ENCODE results near the gene IKBKE.
"Not testable (repeated sequence)": the region's sequence is repeated elsewhere in the genome, so short reads cannot be mapped to it uniquely, and the experiment has no call there.

The IKBKE gene

DNA sequence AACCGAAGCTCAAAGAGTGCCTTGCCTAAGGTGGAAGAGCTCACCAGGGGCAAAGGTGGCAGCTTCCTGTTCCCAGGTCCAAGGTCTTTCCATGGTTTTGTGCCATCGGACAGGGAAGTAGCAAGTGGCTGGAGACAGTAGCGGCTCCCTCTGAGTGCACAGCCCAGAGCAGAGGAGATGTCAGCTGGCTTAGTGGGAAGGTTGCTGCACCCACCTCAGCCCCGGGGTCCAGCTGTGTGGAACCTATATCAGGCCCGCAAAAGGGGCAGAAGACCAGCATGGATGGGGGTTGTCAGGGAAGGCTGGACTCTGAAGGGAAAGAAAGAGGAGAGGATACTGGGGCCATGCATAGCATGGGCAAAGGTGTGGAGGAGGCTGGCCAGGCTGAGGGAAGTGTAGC, 6.8 kb downstream of the IKBKE start:
- DNase-seq = no peak

DNA sequence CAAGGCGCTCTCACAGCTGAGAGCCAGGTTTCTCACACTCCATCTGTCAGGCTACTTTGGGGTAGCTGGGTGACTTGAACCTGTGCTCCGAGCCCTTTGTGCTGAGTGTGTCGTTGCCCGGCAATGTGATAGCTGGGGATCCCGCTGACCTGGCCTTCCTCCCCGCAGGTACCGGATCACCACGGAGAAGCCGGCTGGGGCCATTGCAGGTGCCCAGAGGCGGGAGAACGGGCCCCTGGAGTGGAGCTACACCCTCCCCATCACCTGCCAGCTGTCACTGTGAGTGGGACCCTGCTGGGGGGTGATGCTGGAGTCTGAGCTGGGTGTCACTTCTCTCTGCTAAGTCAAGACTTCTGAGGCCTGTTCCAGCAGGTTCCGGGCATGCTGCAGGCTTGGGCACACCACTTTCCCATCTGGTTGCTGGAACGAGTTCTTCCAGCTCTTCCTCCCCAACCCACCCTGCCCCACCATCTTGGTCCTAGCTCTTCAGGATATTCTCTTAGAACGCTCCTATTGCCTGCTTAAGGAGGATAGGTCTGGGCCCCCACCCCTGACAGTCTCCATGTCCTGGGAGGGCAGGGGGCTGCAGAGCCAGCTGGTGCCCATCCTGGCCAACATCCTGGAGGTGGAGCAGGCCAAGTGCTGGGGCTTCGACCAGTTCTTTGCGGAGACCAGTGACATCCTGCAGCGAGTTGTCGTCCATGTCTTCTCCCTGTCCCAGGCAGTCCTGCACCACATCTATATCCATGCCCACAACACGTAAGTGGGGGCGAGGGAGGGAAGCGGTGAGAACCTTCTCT, 7.5 kb downstream of the IKBKE start:
- no peak for DNase-seq

DNA sequence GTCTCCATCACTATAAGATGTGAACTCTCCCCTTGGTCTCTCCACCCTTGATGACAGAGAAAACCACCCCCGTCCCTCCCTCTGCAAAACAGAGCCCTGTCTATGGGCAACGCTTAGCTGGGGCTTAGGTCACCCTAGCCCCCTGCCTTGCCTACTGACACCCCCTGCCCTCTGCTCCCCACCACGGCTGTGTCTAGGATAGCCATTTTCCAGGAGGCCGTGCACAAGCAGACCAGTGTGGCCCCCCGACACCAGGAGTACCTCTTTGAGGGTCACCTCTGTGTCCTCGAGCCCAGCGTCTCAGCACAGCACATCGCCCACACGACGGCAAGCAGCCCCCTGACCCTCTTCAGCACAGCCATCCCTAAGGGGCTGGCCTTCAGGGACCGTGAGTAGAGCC, 8.5 kb downstream of the IKBKE start:
- no peak for DNase-seq

DNA sequence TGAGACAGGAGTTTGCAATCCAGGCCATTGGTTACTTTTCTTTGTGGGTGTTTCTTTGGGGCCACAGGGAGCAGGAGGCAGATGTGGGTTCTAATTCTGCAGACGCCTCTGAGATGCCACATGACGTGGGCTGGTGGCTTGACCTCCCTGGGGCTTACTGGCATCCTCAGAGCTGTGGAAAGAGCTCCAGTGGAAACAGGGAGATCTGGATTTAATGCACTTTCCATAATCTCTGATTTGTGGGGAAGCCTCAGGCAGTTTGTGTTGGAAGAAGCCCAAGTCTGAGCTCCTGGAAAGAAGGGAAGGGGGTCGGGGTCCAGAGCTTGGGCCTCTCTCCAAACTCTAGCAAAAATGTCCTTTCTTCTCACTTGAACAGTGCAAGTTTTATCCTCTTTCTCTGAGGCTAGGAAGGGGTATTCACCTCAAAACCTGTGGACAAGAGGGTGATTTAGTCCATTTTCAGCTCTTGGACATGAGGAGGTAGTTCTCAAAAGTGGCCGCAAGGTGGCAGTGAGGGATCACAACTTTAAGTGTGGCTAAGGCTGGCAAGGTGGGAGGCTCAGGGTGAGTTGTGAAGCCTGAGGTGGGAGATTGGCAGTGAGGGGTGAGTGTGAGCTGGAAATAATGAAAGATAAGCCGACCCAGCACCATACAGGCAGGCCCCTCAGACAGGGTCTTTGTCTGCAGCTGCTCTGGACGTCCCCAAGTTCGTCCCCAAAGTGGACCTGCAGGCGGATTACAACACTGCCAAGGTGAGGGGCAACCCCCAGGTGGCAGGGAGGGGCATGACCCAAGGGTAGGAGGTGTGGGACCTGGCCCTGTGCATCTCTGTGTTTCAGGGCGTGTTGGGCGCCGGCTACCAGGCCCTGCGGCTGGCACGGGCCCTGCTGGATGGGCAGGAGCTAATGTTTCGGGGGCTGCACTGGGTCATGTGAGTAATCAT, 9.2 kb downstream of the IKBKE start:
- DNase-seq = peak; percentile 66 to 67

DNA sequence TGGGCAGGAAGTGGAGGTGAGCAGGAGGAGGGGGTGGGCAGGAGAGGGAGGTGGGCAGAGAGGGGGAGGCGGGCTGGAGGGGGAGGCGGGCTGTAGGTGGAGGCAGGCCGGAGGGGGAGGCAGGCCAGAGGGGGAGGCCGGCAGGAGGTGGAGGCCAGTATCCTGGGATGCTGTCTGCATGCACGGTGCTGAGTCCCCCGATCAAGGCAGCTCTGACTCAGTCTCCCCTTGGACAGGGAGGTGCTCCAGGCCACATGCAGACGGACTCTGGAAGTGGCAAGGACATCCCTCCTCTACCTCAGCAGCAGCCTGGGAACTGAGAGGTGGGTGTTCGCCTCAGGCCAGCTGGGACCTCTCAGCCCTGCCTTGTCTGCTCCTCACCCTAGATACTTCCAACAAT, 9.9 kb downstream of the IKBKE start:
- DNase-seq = no peak

DNA sequence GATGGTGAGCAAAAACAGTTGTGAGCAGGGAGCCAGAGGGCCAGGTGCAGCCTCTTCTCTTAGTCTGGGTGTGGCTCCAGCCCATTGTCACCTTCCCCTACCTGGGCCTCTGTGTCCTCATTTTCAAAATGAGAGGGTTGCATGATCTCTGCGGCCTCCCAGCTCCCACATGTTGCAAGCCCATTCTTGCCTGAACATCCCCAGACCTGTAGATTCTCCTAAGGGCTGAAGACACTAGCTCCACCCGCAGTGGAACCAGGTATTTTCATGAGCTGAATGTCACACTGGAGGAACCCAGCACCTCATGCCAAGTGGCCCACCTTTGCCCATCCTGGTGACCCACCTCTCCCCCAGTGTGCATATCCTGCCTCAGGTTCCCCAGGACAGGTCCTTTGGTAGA, 12.3 kb downstream of the IKBKE start:
- no peak for DNase-seq

DNA sequence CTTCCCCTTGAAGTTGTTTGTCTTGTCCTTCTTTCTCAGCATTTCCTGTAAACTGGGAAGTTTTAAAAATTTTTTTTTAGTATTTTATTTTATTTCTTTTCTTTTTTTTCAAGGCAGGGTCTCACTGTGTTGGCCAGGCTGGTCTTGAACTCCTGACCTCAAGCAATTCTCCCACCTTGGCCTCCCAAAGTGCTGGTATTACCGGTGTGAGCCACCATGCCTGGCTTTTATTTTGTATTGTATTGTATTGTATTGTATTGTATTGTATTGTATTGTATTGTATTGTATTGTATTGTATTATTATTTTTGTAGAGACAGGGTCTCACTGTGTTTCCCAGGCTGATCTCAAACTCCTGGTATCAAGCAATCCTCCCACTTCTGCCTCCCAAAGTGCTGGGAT, 13.6 kb downstream of the IKBKE start:
- not testable (repeated sequence) for DNase-seq

DNA sequence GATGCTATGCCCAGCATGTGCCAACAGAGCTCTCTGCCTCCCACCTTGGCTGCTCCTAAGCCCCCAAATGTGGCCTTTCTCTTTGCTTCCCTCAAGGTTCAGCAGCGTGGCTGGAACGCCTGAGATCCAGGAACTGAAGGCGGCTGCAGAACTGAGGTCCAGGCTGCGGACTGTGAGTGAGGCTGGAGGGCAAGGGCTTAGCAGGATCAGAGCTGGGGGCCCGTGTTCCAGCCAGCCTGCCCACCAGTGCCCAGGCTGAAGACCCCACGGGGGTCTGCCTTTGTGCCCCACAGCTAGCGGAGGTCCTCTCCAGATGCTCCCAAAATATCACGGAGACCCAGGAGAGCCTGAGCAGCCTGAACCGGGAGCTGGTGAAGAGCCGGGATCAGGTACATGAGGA, 14.6 kb downstream of the IKBKE start:
- no peak for DNase-seq

DNA sequence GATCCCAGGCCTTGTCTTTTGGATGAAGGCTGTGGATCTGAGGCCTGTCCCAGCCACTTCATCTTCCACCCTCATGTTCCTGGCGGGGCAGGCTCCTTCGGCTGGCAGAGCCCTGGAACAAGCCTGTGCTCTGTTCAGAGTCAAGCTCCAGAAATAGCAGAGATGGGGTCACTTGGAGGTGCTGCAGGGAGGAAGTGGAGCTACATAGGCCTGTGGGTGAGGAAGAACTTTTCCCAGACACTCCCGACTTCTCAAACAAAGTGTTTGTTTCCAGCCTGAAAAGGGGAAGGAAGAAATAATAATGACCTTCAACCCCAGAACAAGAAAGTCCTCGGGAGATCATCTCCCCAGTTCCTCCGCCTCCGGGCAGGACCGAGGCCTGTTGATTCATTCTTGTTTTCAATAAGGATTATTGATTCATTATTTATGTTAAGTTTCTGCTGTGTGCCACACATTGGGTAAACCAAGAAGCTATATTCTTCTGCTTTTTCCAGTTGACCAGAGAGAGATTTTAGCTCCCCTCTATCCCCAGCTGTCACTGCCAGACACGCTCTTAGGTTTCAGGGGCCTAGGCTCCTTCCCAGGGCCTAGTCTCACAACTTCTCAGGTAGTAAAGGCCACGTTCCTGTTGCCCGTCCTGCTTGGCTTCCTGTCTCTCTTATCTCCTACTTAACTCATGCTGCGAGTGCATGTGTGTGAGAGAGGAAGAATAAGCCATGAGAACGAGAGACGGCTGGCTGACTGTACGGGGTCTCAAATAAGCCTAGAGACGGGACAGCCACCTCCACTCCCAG, 16.9 kb downstream of the IKBKE start:
- no peak for DNase-seq

DNA sequence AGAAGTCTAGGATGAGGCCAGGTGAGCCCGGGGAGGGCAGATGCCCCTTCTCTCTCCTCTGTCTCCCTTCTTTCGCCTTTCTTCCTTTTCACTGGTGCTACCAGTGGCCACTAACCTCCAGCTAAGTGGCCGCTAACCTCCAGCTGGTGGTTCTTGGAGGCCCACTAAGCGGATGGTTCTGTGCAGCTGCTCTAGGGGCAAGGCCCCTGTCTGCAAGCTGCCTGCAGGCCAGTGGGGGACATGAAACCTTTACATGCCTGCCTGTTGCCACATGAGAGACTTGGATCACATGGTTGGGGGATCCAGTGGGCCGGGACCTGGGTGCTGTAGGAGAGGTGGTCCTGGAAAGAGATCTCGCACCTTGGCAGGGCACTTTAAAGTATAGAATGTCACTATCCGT, 17.7 kb downstream of the IKBKE start:
- no peak for DNase-seq

DNA sequence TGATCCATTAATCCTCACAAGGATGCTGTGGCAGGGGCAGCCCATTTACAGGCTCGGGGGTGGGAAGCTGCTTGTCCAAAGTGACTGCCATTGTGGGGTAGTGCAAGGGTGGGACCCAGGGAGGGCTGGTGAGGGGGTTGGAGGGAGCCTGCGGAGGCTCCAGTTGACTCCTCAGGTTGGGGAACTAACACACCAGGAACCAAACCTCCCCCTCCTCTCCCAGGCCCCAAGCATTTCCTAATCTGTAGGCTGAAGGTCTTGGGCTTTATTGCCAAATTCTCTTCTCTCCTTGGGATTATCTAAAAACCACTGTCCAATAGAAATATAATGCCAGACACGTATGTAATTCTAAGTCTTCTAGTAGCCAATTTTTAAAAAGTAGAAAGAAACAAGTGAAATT, 18.2 kb downstream of the IKBKE start:
- no peak for DNase-seq

DNA sequence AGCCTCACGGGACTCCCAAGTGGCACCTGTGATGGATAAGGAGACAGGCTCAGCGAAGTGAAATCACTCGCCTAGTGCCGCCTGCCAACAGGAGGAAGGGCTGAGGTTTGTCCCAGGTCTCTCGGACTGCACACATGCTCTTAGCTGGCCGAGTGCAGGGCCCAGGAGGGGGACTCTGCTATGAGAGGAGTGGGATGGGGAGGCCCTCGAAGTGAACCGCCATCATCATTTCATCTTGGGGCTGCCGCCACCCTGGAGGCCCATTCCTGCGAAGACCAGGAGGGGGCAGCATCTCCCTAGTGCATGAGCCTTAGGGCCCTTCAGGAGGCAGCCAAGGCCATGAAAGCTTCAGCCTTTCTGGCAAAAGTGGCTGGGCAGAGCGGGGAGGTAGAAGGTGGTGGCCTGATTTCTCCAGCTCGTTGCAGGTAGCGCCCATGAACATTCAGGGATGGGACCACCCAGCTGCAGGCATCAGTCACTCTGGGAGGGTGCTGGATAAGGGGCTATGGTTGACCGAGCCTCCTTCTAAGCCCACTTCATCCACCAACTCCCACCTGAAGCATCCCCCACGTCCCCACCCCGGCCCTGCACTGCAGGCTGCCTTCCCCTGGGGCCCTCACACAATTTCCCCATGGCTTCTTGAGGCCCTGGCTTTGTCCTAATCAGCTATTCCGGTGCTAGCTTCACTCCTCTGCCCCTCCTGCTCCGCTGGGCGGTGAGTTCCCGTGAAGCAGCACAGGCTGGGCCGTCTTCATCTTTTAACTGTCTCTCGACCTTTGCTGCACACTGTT, 19.9 kb downstream of the IKBKE start:
- peak; percentile 59 to 66 for DNase-seq

DNA sequence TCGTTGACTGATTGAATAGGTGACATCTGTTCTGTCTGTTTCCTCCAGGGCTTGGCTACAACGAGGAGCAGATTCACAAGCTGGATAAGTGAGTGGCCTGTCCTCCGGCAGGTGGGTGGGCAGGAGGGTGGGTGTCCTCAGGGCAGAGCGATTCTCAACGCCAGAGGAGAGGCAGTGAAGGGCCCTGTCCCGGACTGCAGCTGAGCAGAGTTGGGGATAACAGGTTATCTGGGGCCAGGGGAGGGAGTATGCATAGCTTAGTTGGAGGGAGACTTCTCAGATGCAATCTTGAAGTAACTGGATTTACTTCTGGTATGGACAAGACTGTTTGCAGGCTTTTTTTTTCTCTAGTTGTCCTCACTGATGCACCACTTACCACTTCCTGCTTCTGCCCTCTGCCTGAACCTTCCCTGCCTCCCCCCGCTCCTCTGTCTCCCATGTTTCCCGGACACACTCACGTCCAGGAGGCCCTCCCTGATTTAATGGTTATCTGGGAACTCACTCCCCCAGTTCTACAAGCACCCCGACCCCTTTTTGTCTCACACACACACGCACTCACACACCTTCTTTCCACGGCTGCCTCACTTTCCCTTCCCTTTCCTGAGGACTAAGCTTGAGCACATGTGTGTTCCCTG, 20.6 kb downstream of the IKBKE start:
- DNase-seq = no peak

DNA sequence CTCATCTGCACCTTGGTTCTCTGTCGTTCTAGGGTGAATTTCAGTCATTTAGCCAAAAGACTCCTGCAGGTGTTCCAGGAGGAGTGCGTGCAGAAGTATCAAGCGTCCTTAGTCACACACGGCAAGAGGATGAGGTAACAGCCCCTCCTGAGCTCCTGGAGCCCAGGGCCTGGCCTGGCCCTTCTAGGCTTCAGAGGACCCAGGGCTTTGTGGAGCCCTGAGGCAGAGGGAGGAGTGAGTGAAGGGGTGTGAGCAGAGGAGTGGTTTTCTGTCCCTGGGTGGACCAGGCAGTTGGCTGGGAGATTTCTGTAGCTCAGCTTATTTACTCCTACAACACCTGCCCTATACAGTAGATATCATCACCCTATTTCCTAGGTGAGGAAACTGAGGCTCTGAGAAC, 21.3 kb downstream of the IKBKE start:
- no peak for DNase-seq

DNA sequence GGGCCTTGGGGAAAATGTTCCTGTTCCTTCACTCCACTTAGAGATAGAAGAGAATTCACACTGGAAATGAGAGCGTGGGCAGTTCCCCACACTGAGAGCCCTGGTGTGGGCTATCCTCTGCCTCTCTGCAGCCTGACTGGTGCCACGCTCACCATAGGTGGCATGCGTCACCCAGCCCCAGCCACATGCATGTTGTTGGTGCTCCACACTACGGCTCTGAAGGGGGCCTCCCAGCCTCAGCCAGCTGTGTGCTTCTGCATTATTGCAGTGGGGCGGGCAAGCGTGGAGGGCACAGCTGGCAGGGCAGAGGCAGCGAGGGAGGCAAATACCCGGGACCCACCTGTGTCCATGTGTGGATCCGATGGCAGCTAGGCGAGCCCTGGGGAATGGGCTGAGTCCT, 22.3 kb downstream of the IKBKE start:
- DNase-seq = no peak

DNA sequence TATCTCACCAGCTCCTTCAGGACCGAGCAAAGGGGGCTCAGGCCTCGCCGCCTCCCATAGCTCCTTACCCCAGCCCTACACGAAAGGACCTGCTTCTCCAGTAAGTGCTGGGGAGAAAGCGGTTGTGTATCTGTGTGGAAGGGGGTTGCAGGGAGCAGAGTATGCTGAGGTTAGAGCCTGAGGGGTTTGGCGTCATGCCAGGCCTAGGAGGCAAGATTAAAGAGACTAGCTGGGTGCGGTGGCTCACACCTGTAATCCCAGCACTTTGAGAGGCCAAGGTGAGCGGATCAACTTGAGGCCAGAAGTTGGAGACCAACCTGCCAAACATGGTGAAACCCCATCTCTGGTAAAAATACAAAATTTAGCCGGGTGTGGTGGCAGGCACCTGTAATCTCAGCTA, 23.0 kb downstream of the IKBKE start:
- DNase-seq = no peak

DNA sequence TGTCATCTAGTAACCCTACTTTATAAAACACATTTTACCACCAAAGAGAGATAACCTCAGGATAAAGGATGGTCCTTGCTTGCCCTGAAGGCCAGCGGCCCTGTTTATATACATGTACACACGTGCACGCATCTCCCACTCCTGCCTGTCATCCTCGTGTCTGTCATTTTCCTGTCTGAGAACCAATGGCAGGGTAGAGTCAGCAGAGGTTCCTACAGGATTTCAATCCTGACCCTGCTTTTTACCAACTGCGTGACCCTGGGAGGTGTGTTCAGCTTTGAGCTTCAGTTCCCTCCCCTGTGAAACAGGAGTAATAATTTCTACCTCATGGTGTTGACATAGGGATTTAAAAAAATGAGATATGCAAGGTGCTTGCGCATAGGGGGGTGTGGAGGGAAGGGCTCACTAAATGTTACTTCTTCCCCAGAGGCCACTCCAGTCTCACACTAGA, 24.8 kb downstream of the IKBKE start:
- no peak for DNase-seq

DNA sequence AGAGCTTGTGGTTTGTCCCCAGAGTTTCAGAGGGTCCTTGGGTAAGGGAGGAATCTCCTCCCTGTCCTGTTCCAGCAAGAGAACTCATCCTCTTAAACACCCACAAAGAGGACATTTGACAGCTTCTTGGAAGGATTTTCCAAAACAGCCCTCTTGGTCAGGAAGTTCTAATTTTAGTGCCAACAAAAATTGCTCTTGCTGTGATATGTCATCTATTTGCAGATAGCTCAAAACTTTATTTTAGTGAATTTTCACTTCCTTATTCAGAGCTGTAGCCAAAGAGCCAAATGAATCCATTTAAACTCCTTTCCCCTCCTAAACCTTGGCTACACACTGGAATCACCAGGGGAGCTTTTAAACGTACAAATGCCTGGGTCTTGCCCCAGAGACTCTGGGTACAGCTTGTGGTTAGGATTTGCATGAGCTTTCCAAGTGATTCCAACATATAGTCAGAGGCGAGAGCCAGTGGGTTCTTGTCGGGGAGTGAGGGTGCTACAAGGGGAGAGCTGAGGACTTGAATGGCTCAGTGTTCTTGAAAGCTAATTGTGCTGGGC, 25.3 kb downstream of the IKBKE start:
- DNase-seq = no peak

DNA sequence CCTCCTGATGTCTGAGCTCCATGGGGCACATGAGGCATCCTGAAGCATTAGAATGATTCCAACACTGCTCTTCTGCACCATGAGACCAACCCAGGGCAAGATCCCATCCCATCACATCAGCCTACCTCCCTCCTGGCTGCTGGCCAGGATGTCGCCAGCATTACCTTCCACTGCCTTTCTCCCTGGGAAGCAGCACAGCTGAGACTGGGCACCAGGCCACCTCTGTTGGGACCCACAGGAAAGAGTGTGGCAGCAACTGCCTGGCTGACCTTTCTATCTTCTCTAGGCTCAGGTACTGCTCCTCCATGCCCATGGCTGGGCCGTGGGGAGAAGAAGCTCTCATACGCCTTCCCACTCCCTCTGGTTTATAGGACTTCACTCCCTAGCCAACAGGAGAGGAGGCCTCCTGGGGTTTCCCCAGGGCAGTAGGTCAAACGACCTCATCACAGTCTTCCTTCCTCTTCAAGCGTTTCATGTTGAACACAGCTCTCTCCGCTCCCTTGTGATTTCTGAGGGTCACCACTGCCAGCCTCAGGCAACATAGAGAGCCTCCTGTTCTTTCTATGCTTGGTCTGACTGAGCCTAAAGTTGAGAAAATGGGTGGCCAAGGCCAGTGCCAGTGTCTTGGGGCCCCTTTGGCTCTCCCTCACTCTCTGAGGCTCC, 26.0 kb downstream of the IKBKE start:
- DNase-seq = peak in 1 of 2 donors; percentile 23

DNA sequence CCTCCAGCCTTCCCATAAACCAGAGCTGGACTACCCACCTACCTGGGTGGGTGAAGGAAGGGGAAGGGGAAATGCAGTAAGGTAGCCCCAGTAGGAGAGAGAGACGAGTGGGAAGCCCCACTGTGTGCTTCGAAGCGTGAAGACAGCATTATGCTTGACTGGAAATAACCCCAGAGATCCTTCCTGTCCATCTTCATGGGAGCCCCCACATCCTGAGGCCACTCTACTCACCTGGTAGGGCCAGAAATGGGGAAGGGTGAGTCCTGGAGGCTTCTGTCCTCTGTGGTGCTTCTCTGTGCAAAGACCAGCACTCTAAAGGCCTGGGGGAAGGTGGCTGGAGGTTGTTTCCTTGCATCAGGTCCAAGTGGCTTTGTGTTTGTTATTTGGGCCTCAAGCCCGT, 27.1 kb downstream of the IKBKE start:
- DNase-seq = no peak

DNA sequence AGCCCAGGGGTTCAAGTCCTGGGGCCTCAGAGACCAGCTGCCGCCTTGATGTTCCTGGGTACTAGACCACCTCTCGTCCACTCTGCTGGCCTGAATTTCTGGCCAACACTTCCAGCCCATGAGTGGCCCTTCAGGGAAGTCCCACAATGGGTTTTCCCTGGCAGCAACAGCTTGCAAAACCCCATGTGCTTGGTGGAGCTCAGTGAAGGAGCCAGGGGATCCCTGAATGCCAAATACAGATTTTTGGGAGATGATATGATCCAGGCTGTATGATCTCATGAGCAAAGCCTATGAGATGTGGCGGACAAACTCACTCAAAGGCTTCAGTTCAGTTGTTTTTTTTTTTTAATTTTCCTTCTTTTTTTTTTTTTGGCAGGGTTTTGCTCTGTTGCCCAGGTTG, 27.5 kb downstream of the IKBKE start:
- no peak for DNase-seq
